Astrocyte of the spinal cord (primary cell): ENCODE results near the gene BPIFB1.

Experiments used
- DNase-seq: peaks from one replicate; pipeline ENCODE4 v3.0.0; 2011; ENCODE audit warnings: low read depth, low spot score
- H3K4me3 ChIP-seq: 2 replicates; pipeline ENCODE4 v1.5.1; 2011; ENCODE audit warnings: low read depth, mild to moderate bottlenecking, low read length, moderate library complexity
- CTCF ChIP-seq: IDR thresholded peaks from 2 replicates; pipeline ENCODE4 v1.5.1; 2012; ENCODE audit warnings: low read depth, mild to moderate bottlenecking, low read length, inconsistent platforms
- in situ Hi-C: cut with HindIII; loops from 2 replicates; pipeline ENCODE4 v1.10.0; 2017; ENCODE audit warnings: low sequenced_read_pairs

Gene BPIFB1

DNA sequence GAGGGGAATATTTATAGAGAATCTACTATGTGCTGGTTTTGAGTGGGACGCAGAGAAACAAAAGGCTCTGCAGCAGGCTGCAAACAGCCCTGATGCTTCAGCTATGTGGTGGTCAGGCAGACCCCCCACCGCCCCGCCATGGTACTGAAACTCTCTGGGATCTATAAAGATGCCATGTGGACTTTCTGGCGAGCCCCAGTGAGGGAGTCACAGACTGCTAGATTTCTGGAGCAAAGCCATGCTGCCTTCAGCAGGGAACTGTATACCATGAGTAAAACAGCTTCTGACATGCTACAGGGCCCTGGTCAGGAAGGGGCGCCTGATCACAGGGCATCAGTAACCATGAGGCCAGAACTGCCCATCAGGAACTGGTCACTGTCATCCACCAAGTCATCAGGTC is 19.2 kb upstream of the BPIFB1 start:
- in situ Hi-C loops, result no loop called here
- no peak for DNase-seq
- TF ChIP-seq CTCF, result no peak
- H3K4me3 ChIP-seq, result no peak overlapping the region

- in situ Hi-C loops, result no loop called here
- DNase-seq, result no peak
- TF ChIP-seq CTCF, result no peak
- H3K4me3 ChIP-seq, result no peak overlapping the region
Measured at GRCh38 chr20:33267701-33268100, 15.3 kb upstream of the BPIFB1 start.

GRCh38 chr20:33272155-33272873 is 10.7 kb upstream of the BPIFB1 start:
- no peak for DNase-seq
- no peak overlapping the region for H3K4me3 ChIP-seq
- TF ChIP-seq CTCF, result no peak
- in situ Hi-C loops, result no loop called here

DNA sequence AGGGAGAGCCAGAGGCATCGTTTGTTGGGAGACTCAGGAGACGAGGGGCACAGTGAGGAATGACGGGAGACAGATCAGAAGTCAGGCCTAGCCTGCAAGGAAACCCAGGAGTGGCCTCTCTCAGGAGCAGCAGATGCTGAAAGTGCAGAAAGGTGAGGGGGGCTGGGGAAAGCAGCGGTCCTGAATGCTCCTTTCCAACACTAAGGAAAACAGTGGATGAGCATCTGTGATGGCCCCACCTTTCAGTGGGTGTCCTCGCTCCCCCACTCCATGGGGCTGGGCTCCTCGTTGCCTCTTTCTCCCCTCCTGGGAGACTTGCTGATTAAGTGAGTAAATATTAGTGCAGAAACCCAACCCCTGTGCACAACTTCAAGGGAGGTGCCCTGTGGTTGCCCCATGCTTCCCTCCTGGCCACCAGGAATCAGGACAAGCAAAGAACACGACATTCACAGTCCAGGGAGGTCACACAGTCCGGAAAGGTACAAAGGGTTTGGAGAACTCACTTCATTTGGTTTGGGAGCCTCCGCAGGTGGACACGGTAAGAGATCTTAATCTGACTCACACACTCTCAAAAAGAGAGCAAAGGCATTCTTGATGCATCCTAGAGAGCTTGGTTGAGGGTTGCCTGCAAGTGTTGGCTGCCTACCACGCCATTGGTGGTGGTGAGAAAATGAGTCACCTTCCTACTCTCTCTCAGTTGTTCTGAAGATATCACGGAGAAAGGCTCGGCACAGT is 9.7 kb upstream of the BPIFB1 start:
- no peak for TF ChIP-seq CTCF
- no peak for DNase-seq
- in situ Hi-C loops, result no loop called here
- H3K4me3 ChIP-seq, result no peak overlapping the region

DNA sequence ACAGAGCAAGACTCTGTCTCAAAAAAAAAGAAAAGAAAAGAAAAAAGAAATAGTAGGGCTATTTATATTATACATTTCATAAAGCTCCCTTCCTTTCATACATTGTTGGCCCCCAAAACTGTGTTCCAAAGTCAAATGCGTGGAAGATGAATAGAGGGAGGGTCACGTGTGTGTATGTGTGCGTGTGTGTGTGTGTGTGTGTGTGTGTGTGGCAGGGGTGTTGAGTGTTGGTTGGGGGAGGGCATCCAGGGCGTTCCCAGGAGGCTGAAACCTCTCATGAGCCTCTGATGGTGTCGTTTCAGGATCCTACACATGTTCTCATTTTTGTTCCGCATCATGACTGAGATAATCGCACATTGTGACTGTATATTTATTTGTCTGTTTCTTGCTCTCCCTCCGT is 7.8 kb upstream of the BPIFB1 start:
- no peak for TF ChIP-seq CTCF
- H3K4me3 ChIP-seq, result no peak overlapping the region
- no peak for DNase-seq
- in situ Hi-C loops, result no loop called here

DNA sequence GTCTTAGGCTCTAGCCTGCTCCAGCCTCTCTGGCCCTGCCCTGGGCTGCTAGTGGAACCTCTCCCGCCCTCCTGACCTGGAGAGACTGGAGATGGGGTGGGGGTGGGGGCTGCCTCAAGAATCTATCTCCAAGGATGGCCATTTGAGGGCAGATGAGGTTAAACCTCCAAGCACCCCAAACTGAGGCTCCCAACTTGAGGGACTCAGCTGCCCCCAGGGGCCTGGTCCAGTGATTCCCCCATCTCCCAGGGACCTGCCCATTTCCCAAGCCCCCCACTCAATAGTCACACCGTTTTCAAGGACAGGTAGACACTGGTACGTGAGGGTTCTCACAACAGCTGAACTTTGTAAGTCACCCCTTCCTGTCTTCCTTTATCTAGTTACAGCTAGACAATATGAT is 7.1 kb upstream of the BPIFB1 start:
- TF ChIP-seq CTCF, result no peak
- no peak overlapping the region for H3K4me3 ChIP-seq
- DNase-seq, result no peak
- in situ Hi-C loops, result no loop called here
